Stomach smooth muscle (tissue), 2 donors: Measurements from ENCODE around the gene IQCN.
A peak's percentile ranks its signal among the peaks of the same experiment; 100 is the strongest.

Experiments
- H3K27ac ChIP-seq: one replicate; pipeline ENCODE4 v1.7.0; 2013; ENCODE audit warnings: mild to moderate bottlenecking, low read length, inconsistent platforms
- H3K27me3 ChIP-seq, 2 donors: one replicate each; pipeline ENCODE4 v1.7.0; 2013; ENCODE audit warnings: low read length in 2 of 2; ENCODE audit not compliant: insufficient read depth in 2 of 2, control insufficient read depth in 1 of 2
- H3K36me3 ChIP-seq, 2 donors: one replicate each; pipeline ENCODE4 v1.7.0; 2013; ENCODE audit warnings: low read length in 2 of 2; ENCODE audit not compliant: control insufficient read depth in 2 of 2, insufficient read depth in 2 of 2
- H3K4me1 ChIP-seq: one replicate; pipeline ENCODE4 v1.7.0; 2013; ENCODE audit warnings: low read length; ENCODE audit not compliant: control insufficient read depth, insufficient read depth
- H3K4me3 ChIP-seq, 2 donors: one replicate each; pipeline ENCODE4 v1.7.0; 2013; ENCODE audit warnings: low read length in 2 of 2
- H3K9ac ChIP-seq, 2 donors: one replicate each; pipeline ENCODE4 v1.7.0; 2013; ENCODE audit warnings: low read length in 2 of 2, mild to moderate bottlenecking in 1 of 2
- H3K9me3 ChIP-seq, 2 donors: one replicate each; pipeline ENCODE4 v1.7.0; 2013; ENCODE audit warnings: low read length in 2 of 2; ENCODE audit not compliant: control insufficient read depth in 2 of 2
- donor health status: healthy.
- donor health status: Pancreatic carcinoma.

IQCN gene

DNA sequence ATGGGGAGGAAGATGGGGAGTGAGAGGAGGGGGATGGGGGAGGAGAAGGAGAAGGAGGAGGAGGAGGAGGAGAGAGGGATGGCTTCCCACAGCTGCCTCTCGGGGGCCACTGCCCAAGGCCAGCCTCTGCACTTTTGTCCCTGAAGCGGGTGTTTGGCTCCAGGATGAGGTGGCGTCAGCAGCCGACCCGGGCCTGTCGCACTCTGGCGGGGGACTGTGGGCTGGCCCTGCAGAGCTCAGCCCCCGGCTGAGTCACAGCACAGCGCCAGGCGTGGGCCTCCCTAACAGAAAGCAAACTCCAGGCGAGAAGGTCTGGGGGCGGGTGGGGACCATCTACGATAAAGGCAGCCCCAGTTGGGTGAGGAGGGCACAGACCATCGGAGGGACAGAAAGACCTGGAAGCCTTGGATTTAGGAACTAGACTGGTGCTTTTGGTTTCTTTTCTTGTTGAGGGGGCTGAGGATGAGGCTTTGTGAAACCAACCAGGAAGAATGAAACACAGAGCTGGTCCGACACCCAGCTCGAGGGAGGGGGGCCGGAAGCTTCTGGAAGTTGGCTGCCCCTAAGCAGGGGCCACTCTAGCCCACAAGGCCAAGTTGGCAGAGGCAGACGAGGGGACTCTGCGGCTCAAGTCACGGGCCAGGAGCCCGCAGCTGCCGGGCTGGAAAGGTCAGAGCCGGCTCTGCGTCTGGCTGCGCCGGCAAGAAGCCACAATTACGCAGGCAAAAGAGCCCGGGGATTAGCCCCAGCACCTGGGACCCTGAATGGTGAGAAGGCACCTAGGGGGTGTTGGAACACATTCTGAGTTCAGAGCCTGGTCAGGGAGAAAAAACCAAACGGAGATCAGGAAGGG, 30.4 kb upstream of the IQCN start:
- H3K9ac ChIP-seq, result peak overlapping the region; percentile 89 to 96
- peak overlapping the region; percentile 66 to 72 for H3K4me3 ChIP-seq
- peak overlapping the region; percentile 99 for H3K27ac ChIP-seq
- H3K4me1 ChIP-seq, result peaks cover 65% of the 10 kb centered on the region
- H3K36me3 ChIP-seq, result no peaks in the 10 kb centered on the region
- no peaks in the 10 kb centered on the region for H3K9me3 ChIP-seq
- no peaks in the 10 kb centered on the region for H3K27me3 ChIP-seq

DNA sequence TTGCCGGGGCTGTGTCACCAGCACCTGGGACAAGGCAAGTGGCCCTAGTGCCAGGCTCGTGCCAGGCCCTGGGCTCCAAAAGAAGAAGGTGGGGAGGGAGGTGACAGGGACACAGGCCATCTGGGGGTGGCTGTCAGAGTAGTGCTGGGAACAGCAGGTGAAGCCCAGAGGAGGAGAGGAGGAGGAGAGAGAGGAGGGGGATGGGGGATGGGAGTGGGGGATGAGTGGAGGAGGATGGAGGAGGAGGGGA, 29.9 kb upstream of the IQCN start:
- Histone ChIP-seq H3K4me1 (peaks cover 64% of the 10 kb centered on the region), H3K9ac (peak overlapping the region in 1 of 2 donors; percentile 96), H3K27ac (peak overlapping the region; percentile 99), H3K4me3 (peak overlapping the region; percentile 66 to 72), H3K36me3 (no peaks in the 10 kb centered on the region), H3K27me3 (no peaks in the 10 kb centered on the region), H3K9me3 (no peaks in the 10 kb centered on the region)

DNA sequence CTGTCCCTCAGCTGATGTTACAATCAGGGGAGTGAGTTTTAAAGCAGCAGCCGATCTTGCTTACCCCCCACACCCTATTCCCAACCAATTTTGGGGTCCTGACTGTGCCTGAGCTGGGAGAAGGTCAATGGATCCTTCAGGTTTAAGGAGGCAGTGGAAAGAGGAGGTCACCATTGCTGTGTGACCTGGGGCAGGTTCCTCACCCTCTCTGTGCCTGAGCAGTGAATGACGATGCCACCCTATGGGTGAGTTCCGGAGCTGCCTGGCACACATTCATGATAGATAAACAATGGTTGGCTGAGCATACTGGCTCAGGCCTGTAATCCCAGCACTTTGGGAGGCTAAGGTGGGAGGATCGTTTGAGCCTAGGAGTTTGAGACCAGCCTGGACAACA, 27.5 kb upstream of the IQCN start:
- no peaks in the 10 kb centered on the region for H3K27me3 ChIP-seq
- no peak overlapping the region for H3K9ac ChIP-seq

DNA sequence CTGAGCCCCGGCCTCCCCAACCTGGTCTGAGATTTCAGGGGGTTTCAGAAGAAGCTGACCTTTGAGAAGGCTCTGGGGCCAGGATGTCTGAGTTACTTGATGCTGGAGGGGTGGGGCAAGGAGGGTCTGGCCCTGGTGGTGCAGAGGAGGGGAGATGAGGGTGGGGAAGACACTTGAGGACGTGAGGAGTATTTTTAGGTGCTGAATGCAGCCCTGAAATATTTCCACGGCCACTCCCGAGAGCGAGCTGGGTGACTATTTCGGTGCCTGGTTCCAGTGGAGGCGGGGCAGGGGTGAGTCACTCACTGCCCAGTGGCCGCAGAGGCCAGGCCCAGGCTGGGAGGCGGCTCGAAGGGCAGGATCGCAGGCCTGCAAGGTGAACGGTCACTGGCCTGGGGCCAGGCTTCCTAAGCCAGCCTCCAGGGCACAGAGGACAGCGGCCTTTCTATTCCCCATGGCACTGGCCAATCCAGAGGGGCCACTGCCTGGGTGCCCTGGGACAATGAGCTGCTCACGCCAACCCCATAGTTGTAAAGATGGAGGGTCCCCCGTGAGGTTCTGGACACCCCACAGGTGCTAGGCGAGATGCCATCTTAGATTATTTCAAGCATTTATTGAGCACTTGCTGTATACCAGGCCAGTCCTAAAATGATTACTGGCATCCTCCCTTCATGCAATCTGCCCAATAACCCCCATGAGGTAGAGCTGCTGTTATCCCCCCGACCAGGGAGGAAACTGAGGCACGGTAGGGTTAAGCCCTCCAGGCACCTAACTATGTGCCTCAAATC, 26.9 kb upstream of the IQCN start:
- Histone ChIP-seq H3K36me3 (no peaks in the 10 kb centered on the region), H3K4me3 (no peak overlapping the region), H3K27ac (peak overlapping the region; percentile 41), H3K9me3 (no peaks in the 10 kb centered on the region), H3K27me3 (no peaks in the 10 kb centered on the region), H3K4me1 (peaks cover 41% of the 10 kb centered on the region), H3K9ac (peak overlapping the region in 1 of 2 donors; percentile 21)

More for the DNA sequence above, 27.5 kb upstream of the IQCN start:
- peaks cover 45% of the 10 kb centered on the region for H3K4me1 ChIP-seq
- no peaks in the 10 kb centered on the region for H3K36me3 ChIP-seq
- peak overlapping the region; percentile 41 for H3K27ac ChIP-seq
- H3K9me3 ChIP-seq, result no peaks in the 10 kb centered on the region
- no peak overlapping the region for H3K4me3 ChIP-seq

- Histone ChIP-seq H3K36me3 (no peaks in the 10 kb centered on the region), H3K4me3 (no peak overlapping the region), H3K9me3 (peaks cover 0 to 3% of the 10 kb centered on the region in 2 donors), H3K27me3 (no peaks in the 10 kb centered on the region), H3K4me1 (peaks cover 27% of the 10 kb centered on the region), H3K27ac (no peak overlapping the region), H3K9ac (no peak overlapping the region)
Measured at GRCh38 chr19:18299654-18300053, 25.4 kb upstream of the IQCN start.

DNA sequence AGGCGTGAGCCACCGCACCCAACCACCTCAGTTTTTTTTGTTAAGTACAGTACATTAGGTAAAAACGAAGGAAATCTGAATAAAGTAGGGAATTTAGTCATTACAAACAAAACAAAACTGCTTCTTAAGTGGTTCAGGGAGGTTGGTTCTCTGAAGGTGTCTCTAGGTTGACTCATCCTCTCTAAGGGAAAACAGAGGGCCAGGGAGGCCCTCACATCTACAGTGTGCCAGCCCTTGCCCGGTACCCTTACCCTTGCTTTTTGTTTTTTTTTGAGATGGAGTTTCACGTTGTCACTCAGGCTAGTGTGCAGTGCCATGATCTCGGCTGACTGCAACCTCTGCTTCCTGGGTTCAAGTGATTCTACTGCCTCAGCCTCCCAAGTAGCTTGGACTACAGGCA, 24.3 kb upstream of the IQCN start:
- peaks cover 0 to 3% of the 10 kb centered on the region in 2 donors for H3K9me3 ChIP-seq
- no peaks in the 10 kb centered on the region for H3K36me3 ChIP-seq
- H3K9ac ChIP-seq, result no peak overlapping the region
- peaks cover 17% of the 10 kb centered on the region for H3K4me1 ChIP-seq
- no peak overlapping the region for H3K27ac ChIP-seq
- no peak overlapping the region for H3K4me3 ChIP-seq
- H3K27me3 ChIP-seq, result no peaks in the 10 kb centered on the region

GRCh38 chr19:18297308-18297707, 23.1 kb upstream of the IQCN start:
- H3K27ac ChIP-seq, result no peak overlapping the region
- H3K27me3 ChIP-seq, result no peaks in the 10 kb centered on the region
- peaks cover 20% of the 10 kb centered on the region for H3K4me1 ChIP-seq
- peaks cover 0 to 3% of the 10 kb centered on the region in 2 donors for H3K9me3 ChIP-seq
- H3K36me3 ChIP-seq, result no peaks in the 10 kb centered on the region
- no peak overlapping the region for H3K4me3 ChIP-seq
- no peak overlapping the region for H3K9ac ChIP-seq

GRCh38 chr19:18295034-18295451, 20.8 kb upstream of the IQCN start:
- H3K9ac ChIP-seq, result no peak overlapping the region
- H3K27me3 ChIP-seq, result no peaks in the 10 kb centered on the region
- no peak overlapping the region for H3K4me3 ChIP-seq
- H3K36me3 ChIP-seq, result no peaks in the 10 kb centered on the region
- peaks cover 22% of the 10 kb centered on the region for H3K4me1 ChIP-seq
- H3K9me3 ChIP-seq, result peaks cover 0 to 3% of the 10 kb centered on the region in 2 donors
- no peak overlapping the region for H3K27ac ChIP-seq

DNA sequence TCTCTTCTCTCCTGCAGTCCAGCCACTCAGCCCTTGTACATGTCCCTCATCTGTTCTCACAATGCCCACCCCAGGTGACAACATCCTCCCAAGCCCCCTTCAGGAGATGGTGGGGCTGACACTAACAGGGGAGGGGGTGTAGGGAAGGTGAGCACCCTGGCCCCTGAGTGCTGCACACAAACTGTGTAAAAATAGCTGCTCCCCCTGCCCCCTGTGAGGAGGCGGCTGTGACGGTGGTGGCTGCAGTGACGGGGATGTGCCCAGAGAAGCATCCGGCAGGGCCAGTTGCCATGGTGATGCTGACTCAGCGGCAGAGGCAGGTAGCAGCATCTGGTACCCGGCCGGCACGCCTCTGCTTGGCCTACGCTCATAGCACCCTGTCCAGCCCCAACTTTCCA, 20.2 kb upstream of the IQCN start:
- Histone ChIP-seq H3K27me3 (no peaks in the 10 kb centered on the region), H3K27ac (peak overlapping the region; percentile 99), H3K4me1 (peaks cover 25% of the 10 kb centered on the region), H3K9ac (no peak overlapping the region), H3K4me3 (no peak overlapping the region), H3K36me3 (no peaks in the 10 kb centered on the region), H3K9me3 (peaks cover 0 to 3% of the 10 kb centered on the region in 2 donors)

GRCh38 chr19:18293642-18294466, 19.6 kb upstream of the IQCN start:
- Histone ChIP-seq H3K4me1 (peaks cover 25% of the 10 kb centered on the region), H3K36me3 (no peaks in the 10 kb centered on the region), H3K27ac (peak overlapping the region; percentile 99), H3K27me3 (no peaks in the 10 kb centered on the region), H3K9ac (peak overlapping the region; percentile 79 to 95), H3K9me3 (peaks cover 0 to 3% of the 10 kb centered on the region in 2 donors), H3K4me3 (peak overlapping the region in 1 of 2 donors; percentile 88)
